A549 (cell line): ENCODE results near the gene ANKRD11.

ENCODE experiments used
- BHLHE40 ChIP-seq: IDR thresholded peaks from 2 replicates; pipeline ENCODE4 v1.6.1; 2012; ENCODE audit warnings: low read depth, low read length, inconsistent platforms
- CTCF ChIP-seq: fragments of >200 bp; sonication (Bioruptor Twin); formaldehyde crosslinking; IDR thresholded peaks from 3 replicates; pipeline ENCODE4 v1.5.1; 2016
- EHMT2 ChIP-seq: fragments of 200-600 bp; sonication (generic); IDR thresholded peaks from 2 replicates; pipeline ENCODE4 v1.6.1; 2016; ENCODE audit warnings: antibody characterized with exemption, low read depth, mild to moderate bottlenecking, moderate library complexity
- HOXB13 ChIP-seq: fragments of 250-450 bp; sonication (Bioruptor Pico); IDR thresholded peaks from 2 replicates; pipeline ENCODE4 v1.5.0; 2020; ENCODE audit warnings: low read depth, mild to moderate bottlenecking, moderate library complexity
- NFE2L2 ChIP-seq: fragments of 150-350 bp; conservative IDR thresholded peaks from 2 replicates; pipeline ENCODE4 v1.6.1; 2014; ENCODE audit warnings: low read length
- POLR2A ChIP-seq: IDR thresholded peaks from 2 replicates; pipeline ENCODE4 v1.6.1; 2012; ENCODE audit warnings: mild to moderate bottlenecking, low read length
- RAD21 ChIP-seq, 2 experiments: fragments of >200 bp in 1 of 2; sonication (Bioruptor Twin) in 1 of 2; formaldehyde crosslinking in 1 of 2; IDR thresholded peaks in 1 of 2; conservative IDR thresholded peaks in 1 of 2; 2 replicates in 1 of 2; 3 replicates in 1 of 2; pipeline ENCODE4 v1.6.1; 2012 to 2018; ENCODE audit warnings: inconsistent platforms in 1 of 2
- SREBF2 ChIP-seq: fragments of 450-650 bp; IDR thresholded peaks from 2 replicates; pipeline ENCODE4 v1.6.1; 2014; ENCODE audit warnings: mild to moderate bottlenecking, moderate library complexity
- TF ChIP-seq, protein P1 (sequence below): fragments of 200-600 bp; sonication (generic); IDR thresholded peaks from 2 replicates; pipeline ENCODE4 v1.6.1; 2016; ENCODE audit warnings: antibody characterized with exemption, mild to moderate bottlenecking, moderate library complexity
- TF ChIP-seq, protein P2 (sequence below): fragments of 150-350 bp; IDR thresholded peaks from 2 replicates; pipeline ENCODE4 v1.6.1; 2014; ENCODE audit warnings: low read depth, mild to moderate bottlenecking, low read length

- TF ChIP-seq CTCF (no peak), BHLHE40 (no peak), SREBF2 (no peak), POLR2A (no peak), RAD21 (conservative IDR thresholded peaks at IDR 0.05 in 1 of 2, IDR thresholded peaks at IDR 0.05 in 1 of 2) (no peak), HOXB13 (CRISPR knock-in tag) (no peak), NFE2L2 (no peak), EHMT2 (no peak)
- TF ChIP-seq, protein P1, sequence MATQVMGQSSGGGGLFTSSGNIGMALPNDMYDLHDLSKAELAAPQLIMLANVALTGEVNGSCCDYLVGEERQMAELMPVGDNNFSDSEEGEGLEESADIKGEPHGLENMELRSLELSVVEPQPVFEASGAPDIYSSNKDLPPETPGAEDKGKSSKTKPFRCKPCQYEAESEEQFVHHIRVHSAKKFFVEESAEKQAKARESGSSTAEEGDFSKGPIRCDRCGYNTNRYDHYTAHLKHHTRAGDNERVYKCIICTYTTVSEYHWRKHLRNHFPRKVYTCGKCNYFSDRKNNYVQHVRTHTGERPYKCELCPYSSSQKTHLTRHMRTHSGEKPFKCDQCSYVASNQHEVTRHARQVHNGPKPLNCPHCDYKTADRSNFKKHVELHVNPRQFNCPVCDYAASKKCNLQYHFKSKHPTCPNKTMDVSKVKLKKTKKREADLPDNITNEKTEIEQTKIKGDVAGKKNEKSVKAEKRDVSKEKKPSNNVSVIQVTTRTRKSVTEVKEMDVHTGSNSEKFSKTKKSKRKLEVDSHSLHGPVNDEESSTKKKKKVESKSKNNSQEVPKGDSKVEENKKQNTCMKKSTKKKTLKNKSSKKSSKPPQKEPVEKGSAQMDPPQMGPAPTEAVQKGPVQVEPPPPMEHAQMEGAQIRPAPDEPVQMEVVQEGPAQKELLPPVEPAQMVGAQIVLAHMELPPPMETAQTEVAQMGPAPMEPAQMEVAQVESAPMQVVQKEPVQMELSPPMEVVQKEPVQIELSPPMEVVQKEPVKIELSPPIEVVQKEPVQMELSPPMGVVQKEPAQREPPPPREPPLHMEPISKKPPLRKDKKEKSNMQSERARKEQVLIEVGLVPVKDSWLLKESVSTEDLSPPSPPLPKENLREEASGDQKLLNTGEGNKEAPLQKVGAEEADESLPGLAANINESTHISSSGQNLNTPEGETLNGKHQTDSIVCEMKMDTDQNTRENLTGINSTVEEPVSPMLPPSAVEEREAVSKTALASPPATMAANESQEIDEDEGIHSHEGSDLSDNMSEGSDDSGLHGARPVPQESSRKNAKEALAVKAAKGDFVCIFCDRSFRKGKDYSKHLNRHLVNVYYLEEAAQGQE = no peak
- TF ChIP-seq, protein P2, sequence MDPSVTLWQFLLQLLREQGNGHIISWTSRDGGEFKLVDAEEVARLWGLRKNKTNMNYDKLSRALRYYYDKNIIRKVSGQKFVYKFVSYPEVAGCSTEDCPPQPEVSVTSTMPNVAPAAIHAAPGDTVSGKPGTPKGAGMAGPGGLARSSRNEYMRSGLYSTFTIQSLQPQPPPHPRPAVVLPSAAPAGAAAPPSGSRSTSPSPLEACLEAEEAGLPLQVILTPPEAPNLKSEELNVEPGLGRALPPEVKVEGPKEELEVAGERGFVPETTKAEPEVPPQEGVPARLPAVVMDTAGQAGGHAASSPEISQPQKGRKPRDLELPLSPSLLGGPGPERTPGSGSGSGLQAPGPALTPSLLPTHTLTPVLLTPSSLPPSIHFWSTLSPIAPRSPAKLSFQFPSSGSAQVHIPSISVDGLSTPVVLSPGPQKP = no peak
Observed at GRCh38 chr16:89312598-89313299, 177.6 kb downstream of the ANKRD11 start.
